Measurements from ENCODE around the gene CDK5.

Gene CDK5

GRCh38 chr7:151057506-151057988 lies at the start of gene CDK5:
Gene CDK5 (minus strand): TSS chr7:151057897. CDS start chr7:151057848, 49 bp downstream.
- no peak for DNase-seq (ENCODE audit: low read depth)

GRCh38 chr7:151104411-151105235 lies 46.9 kb upstream of the CDK5 start:
- peak; percentile 96 for DNase-seq (ENCODE audit: low read depth)

- DNase-seq (ENCODE audit: low read depth): no peak
Observed at GRCh38 chr7:151103973-151104372, 46.3 kb upstream of the CDK5 start.

- DNase-seq (ENCODE audit: low read depth): no peak
Observed at GRCh38 chr7:151102991-151103390, 45.3 kb upstream of the CDK5 start.

GRCh38 chr7:151101621-151102396 lies 44.1 kb upstream of the CDK5 start:
- DNase-seq (ENCODE audit: low read depth): no peak

GRCh38 chr7:151100921-151101320 lies 43.2 kb upstream of the CDK5 start:
- DNase-seq (ENCODE audit: low read depth): no peak

GRCh38 chr7:151099486-151100211 lies 42.0 kb upstream of the CDK5 start:
- no peak for DNase-seq (ENCODE audit: low read depth)

- DNase-seq (ENCODE audit: low read depth): no peak
Observed at GRCh38 chr7:151095828-151096475, 38.3 kb upstream of the CDK5 start.

- no peak for DNase-seq (ENCODE audit: low read depth)
Observed at GRCh38 chr7:151095123-151095797, 37.6 kb upstream of the CDK5 start.

- no peak for DNase-seq (ENCODE audit: low read depth)
Observed at GRCh38 chr7:151094675-151095074, 37.0 kb upstream of the CDK5 start.

- DNase-seq (ENCODE audit: low read depth): no peak
Observed at GRCh38 chr7:151093748-151094147, 36.1 kb upstream of the CDK5 start.

- no peak for DNase-seq (ENCODE audit: low read depth)
Observed at GRCh38 chr7:151091988-151092387, 34.3 kb upstream of the CDK5 start.

GRCh38 chr7:151091431-151091830 lies 33.7 kb upstream of the CDK5 start:
- DNase-seq (ENCODE audit: low read depth): no peak

GRCh38 chr7:151091003-151091402 lies 33.3 kb upstream of the CDK5 start:
- DNase-seq (ENCODE audit: low read depth): no peak

GRCh38 chr7:151089893-151090730 lies 32.4 kb upstream of the CDK5 start:
- DNase-seq (ENCODE audit: low read depth): peak; percentile 26

GRCh38 chr7:151088856-151089699 lies 31.4 kb upstream of the CDK5 start:
- DNase-seq (ENCODE audit: low read depth): peak; percentile 73

- peak; percentile 63 for DNase-seq (ENCODE audit: low read depth)
Observed at GRCh38 chr7:151088019-151088855, 30.5 kb upstream of the CDK5 start.

- peak; percentile 61 for DNase-seq (ENCODE audit: low read depth)
Observed at GRCh38 chr7:151087245-151088018, 29.7 kb upstream of the CDK5 start.
